ENCODE measurements around the gene PSEN1.

DNA sequence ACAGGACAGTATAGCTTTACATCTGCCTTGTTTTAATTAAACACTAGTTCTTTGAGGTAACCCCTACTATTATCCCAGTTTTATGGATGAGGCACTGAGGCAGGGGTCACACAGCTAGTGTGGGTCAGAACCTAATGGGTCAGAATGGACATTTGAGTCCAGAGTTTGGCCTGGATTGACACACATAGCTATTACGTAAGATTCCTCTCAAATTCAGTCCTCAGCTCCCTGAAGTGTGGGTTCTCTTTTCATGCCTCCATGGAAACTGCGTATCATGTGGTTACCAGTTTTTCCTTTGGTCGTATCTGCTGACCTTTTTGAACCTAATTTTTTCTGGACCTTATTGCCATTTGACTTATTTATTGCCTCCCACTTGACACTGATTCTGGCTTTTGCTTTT lies 40.4 kb downstream of the PSEN1 start:
- TF ChIP-seq, protein P1, sequence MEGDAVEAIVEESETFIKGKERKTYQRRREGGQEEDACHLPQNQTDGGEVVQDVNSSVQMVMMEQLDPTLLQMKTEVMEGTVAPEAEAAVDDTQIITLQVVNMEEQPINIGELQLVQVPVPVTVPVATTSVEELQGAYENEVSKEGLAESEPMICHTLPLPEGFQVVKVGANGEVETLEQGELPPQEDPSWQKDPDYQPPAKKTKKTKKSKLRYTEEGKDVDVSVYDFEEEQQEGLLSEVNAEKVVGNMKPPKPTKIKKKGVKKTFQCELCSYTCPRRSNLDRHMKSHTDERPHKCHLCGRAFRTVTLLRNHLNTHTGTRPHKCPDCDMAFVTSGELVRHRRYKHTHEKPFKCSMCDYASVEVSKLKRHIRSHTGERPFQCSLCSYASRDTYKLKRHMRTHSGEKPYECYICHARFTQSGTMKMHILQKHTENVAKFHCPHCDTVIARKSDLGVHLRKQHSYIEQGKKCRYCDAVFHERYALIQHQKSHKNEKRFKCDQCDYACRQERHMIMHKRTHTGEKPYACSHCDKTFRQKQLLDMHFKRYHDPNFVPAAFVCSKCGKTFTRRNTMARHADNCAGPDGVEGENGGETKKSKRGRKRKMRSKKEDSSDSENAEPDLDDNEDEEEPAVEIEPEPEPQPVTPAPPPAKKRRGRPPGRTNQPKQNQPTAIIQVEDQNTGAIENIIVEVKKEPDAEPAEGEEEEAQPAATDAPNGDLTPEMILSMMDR (IDR thresholded peaks at IDR 0.05 in 2 of 3, conservative IDR thresholded peaks at IDR 0.05 in 1 of 3; ENCODE audit: control insufficient read depth in 2 of 3, extremely low read depth in 1 of 3, insufficient read depth in 1 of 3, low read depth in 3 of 3, low read length in 3 of 3) = no peak
- TF ChIP-seq NFYB (IDR thresholded peaks at IDR 0.05; ENCODE audit: insufficient read depth, low read depth, low read length) = no peak
- TF ChIP-seq RAD21 (IDR thresholded peaks at IDR 0.05; ENCODE audit: insufficient read depth, low read depth, low read length) = no peak
- no peak for TF ChIP-seq POLR2AphosphoS5 (IDR thresholded peaks at IDR 0.05; ENCODE audit: low read length)

Measured in GM12878 (cell line).